ENCODE data around the gene RCOR3. TPM values are rescaled to one million over a fixed set of nuclear protein-coding genes. Genes with fewer than 3 reads are reported as not detected.
A peak's percentile ranks its signal among the peaks of the same experiment; 100 is the strongest.
"Not testable (repeated sequence)": the region's sequence is repeated elsewhere in the genome, so short reads cannot be mapped to it uniquely, and the experiment has no call there.

RCOR3 gene
- polyA plus RNA-seq, 4 donors, result 67.6 to 85.3 (median 76.4) TPM

GRCh38 chr1:211259638-211260126 is 516 bp downstream of the RCOR3 start:
- no peak for DNase-seq (ENCODE audit: low read depth in 4 of 4, low spot score in 3 of 4)

DNA sequence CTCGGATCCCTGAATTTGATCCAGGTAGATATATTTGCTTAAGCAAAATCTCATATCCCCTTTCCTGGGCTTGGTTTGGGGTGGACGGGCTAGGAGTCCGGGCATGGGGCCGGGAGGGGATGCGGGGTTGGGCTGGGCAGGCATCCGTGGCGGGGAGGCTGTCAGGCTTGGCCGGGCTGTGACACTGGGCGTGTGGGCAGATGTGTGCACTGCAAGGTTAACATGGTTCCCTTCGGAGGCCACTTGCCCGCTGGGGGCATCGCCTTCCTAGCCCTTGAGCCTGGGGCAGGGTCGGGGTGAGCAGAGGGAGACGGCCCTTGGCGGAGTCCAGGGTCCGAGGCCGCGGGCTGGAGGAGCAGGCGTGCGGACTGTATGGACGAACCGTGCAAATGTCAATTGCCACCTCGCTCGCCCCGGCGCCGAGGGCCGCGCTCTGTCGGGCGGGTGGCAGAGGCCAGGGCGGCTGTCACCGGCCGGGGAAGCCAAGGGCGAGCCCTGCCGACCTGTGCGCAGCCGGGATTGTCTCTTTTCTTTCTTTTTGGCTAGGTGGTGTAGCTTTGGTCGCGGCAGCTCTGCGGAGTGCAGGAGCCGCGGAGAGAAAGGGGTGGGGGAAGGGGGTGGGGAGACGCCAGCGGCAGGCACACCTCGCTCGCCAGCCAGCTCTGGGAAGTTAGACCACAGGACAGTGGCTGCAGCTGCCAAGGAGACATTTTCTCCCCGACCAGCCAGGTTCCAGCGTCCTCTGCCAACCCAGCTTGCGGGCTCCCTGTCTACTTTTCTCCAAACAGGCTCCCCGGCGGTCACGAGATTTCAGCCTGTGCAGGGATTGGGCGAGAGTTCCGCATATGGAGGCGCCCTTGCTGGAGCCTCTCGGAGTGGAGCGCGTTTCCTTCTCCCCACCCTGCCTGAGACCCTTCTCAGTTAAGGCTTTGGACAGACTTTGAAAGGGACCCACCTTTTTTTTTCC is 1.3 kb downstream of the RCOR3 start:
- DNase-seq (ENCODE audit: low read depth in 4 of 4, low spot score in 3 of 4), result peak in 2 of 4 donors; percentile 45 to 57

- DNase-seq (ENCODE audit: low read depth in 4 of 4, low spot score in 3 of 4), result no peak
Observed at GRCh38 chr1:211261229-211261628, 2.1 kb downstream of the RCOR3 start.

- not testable (repeated sequence) for DNase-seq (ENCODE audit: low read depth in 4 of 4, low spot score in 3 of 4)
Observed at GRCh38 chr1:211263022-211263421, 3.9 kb downstream of the RCOR3 start.

- no peak for DNase-seq (ENCODE audit: low read depth in 4 of 4, low spot score in 3 of 4)
Observed at GRCh38 chr1:211267204-211267857, 8.2 kb downstream of the RCOR3 start.

GRCh38 chr1:211279340-211279739 is 20.2 kb downstream of the RCOR3 start:
- DNase-seq (ENCODE audit: low read depth in 4 of 4, low spot score in 3 of 4), result no peak

DNA sequence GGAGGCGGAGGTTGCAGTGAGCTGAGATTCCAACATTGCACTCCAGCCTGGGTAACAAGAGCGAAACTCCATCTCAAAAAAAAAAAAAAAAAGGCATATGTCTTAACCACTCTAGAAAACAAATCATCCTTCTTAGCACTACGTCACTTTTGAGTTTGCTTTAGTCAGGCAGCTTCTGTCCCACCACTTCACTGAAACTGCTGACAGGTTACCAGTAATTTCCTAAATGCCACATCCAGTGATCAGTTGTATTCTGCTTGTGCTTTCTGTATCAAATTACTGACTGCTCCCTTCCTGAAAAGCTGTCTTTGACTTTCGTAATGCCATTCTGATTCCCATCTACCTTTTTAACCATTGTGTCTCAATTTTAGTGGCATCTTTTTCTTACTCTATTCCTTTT is 21.7 kb downstream of the RCOR3 start:
- no peak for DNase-seq (ENCODE audit: low read depth in 4 of 4, low spot score in 3 of 4)

DNA sequence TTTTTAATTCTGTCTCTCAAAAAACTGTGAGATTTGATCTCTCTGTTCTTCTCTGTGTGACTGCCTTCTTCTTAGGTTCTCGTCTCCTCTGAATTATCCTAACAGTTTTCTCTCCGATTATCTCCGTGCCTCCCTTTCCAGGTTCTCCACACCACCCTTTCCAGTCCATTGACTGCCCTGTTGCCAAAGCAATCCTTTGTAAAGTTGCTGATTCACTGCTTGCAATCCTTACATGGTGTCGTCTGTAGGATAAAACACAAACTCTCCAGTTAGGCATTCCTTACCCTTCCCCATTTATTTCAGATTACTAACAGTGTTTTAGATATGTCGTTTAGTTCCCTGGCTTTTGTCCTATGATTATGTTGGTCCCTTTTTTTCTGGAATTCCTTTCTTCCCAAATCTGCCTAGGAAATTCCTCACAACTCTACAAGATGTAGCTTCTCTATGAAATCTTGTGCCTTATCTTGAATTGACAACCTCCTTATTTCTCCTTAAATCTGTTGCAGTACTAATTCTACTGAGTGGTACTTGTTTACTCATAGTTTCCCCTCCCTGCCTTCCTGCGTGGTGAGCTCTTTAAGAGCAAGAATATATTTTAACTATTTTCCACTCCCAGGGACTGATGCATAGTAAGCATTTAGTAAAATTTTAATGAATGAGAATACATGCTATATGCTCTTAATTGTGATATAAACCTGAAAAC is 22.3 kb downstream of the RCOR3 start:
- peak in 1 of 4 donors; percentile 4 for DNase-seq (ENCODE audit: low read depth in 4 of 4, low spot score in 3 of 4)

DNA sequence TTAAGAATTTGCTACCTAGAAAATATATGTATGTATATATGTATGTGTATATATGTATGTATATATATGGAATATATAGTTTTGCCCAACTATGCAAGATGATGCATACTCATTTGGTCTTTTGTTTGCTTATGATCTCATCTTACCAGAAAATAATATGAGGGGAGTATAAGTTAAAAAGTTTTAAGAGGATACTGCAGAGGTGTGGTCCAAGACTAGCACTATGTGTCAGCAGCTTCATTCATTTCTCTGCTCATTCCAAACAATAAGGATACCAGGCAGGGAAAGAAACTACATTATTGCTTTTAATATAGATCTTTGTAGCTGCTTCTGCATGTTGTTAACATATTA is 22.8 kb downstream of the RCOR3 start:
- DNase-seq (ENCODE audit: low read depth in 4 of 4, low spot score in 3 of 4), result no peak

GRCh38 chr1:211285196-211285595 is 26.0 kb downstream of the RCOR3 start:
- DNase-seq (ENCODE audit: low read depth in 4 of 4, low spot score in 3 of 4), result no peak

- no peak for DNase-seq (ENCODE audit: low read depth in 4 of 4, low spot score in 3 of 4)
Observed at GRCh38 chr1:211287218-211287617, 28.1 kb downstream of the RCOR3 start.

GRCh38 chr1:211292411-211292810 is 33.2 kb downstream of the RCOR3 start:
- DNase-seq (ENCODE audit: low read depth in 4 of 4, low spot score in 3 of 4), result no peak

DNA sequence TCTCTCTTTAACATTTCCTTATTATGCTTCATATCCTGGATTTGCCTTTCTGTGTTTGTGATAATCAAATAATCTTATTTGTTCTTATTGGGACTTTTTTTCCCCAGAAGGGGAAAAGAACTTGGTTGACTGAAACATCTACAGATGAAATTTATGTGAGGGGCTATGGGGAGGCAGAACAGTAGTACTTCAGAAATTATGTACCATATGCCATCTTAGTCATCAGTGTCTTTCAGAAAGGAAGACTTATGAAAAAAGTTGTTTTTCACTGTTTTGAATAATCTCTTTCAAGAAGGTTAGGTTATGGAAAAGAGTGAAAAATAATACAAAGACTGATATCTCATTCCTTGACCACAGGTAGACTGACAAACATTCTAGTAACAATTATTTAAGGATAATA is 37.2 kb downstream of the RCOR3 start:
- no peak for DNase-seq (ENCODE audit: low read depth in 4 of 4, low spot score in 3 of 4)

GRCh38 chr1:211305044-211305443 is 45.9 kb downstream of the RCOR3 start:
- DNase-seq (ENCODE audit: low read depth in 4 of 4, low spot score in 3 of 4), result no peak

GRCh38 chr1:211309617-211310016 is 50.5 kb downstream of the RCOR3 start:
- no peak for DNase-seq (ENCODE audit: low read depth in 4 of 4, low spot score in 3 of 4)

GRCh38 chr1:211313392-211313791 is 54.2 kb downstream of the RCOR3 start:
- no peak for DNase-seq (ENCODE audit: low read depth in 4 of 4, low spot score in 3 of 4)

- DNase-seq (ENCODE audit: low read depth in 4 of 4, low spot score in 3 of 4), result no peak
Observed at GRCh38 chr1:211318576-211319280, 59.6 kb downstream of the RCOR3 start.

DNA sequence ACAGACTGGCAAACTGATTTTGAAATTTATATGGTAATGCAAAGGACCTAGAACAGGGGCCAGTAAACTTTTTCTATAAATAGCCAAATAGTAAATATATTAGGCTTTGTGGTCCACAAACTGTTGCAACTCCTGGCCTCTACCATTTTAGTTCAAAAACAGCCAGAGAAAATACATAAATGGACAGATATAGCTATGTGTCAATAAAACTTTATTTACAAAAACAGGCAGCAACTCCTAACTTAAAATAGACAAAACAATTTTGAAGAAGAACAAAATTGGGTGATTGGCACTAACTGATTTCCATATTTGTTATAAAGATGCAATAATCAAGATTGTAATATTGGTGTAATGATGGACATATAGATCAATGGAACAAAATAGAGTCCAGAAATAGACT is 60.7 kb downstream of the RCOR3 start:
- DNase-seq (ENCODE audit: low read depth in 4 of 4, low spot score in 3 of 4), result no peak

GRCh38 chr1:211320980-211321379 is 61.8 kb downstream of the RCOR3 start:
- DNase-seq (ENCODE audit: low read depth in 4 of 4, low spot score in 3 of 4), result no peak

DNA sequence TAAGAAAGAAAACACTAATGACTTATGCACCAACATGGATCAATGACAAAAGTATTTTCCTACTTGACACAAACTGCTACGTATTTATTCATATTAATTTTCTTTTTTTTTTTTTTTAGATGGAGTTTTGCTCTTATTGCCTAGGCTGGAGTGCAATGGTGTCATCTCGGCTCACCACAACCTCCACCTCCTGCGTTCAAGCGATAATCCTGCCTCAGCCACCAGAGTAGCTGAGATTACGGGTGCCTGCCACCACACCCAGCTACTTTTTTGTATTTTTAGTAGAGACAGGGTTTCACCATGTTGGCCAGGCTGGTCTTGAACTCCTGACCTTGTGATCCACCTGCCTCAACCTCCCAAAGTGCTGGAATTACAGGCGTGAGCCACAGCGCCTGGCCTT is 62.5 kb downstream of the RCOR3 start:
- not testable (repeated sequence) for DNase-seq (ENCODE audit: low read depth in 4 of 4, low spot score in 3 of 4)

All from right renal pelvis (tissue), 4 donors.